ENCODE results near the gene GRIA3.

GRCh38 chrX:123140904-123141303, 43.2 kb upstream of the GRIA3 start:
- no peak for TF ChIP-seq POLR2A (IDR thresholded peaks at IDR 0.05; ENCODE audit: extremely low read depth, insufficient read length)
- TF ChIP-seq CTCF (IDR thresholded peaks at IDR 0.05; ENCODE audit: low read depth, low read length), result no peak
- no peak for TF ChIP-seq MAX (IDR thresholded peaks at IDR 0.05; ENCODE audit: low read depth, low read length)

All from NB4 (cell line).